PC-9 (cell line): Measurements from ENCODE around the gene BCR. TPM values are rescaled to one million over a fixed set of nuclear protein-coding genes. Genes with fewer than 3 reads are reported as not detected.

ENCODE experiments used
- BruUV-seq: library from RNA; stranded (reverse); fragments of 400-500 nt; replicated peaks from 2 replicates; lab custom pipeline; 2021; lab: Mats Ljungman, UMichigan
- CTCF ChIA-PET: fragments of 300-600 bp; sonication (Branson Sonifier 250); formaldehyde crosslinking; loops from one replicate; lab custom pipeline; 2022; ENCODE audit warnings: antibody characterized with exemption; lab: Charles Lee
- POLR2A ChIA-PET: fragments of 300-600 bp; sonication (Branson Sonifier 250); formaldehyde crosslinking; loops from one replicate; lab custom pipeline; 2022; ENCODE audit warnings: antibody characterized with exemption; ENCODE audit not compliant: unreplicated experiment; lab: Charles Lee
- DNase-seq, 2 experiments: peaks; one replicate each; pipeline versions ENCODE4 v3.0.0 to v3.0.0-alpha.2; 2015 to 2022; ENCODE audit warnings: mixed read lengths in 1 of 2
- H2AFZ ChIP-seq: fragments of 200-600 bp; sonication (generic); 2 replicates; pipeline ENCODE4 v1.8.1; 2017; ENCODE audit warnings: antibody characterized with exemption
- H3F3A ChIP-seq: fragments of 200-600 bp; sonication (generic); 2 replicates; pipeline ENCODE4 v1.8.1; 2017; ENCODE audit warnings: antibody characterized with exemption, mild to moderate bottlenecking, low read depth; ENCODE audit not compliant: insufficient read depth
- H3K27ac ChIP-seq: fragments of 200-600 bp; sonication (generic); 2 replicates; pipeline ENCODE4 v1.6.1; 2016; ENCODE audit warnings: mixed run types
- H3K27me3 ChIP-seq: fragments of 200-600 bp; sonication (generic); 2 replicates; pipeline ENCODE4 v1.6.1; 2016; ENCODE audit warnings: low read depth, mixed run types; ENCODE audit not compliant: insufficient read depth
- H3K36me3 ChIP-seq: fragments of 200-600 bp; sonication (generic); 2 replicates; pipeline ENCODE4 v1.6.1; 2016; ENCODE audit warnings: low read depth, mixed run types
- H3K4me1 ChIP-seq: fragments of 200-600 bp; sonication (generic); replicated peaks from 2 replicates; pipeline ENCODE4 v1.6.1; 2016; ENCODE audit warnings: mixed run types; ENCODE audit not compliant: insufficient read depth
- H3K4me2 ChIP-seq: fragments of 200-600 bp; sonication (generic); 2 replicates; pipeline ENCODE4 v1.6.1; 2017; ENCODE audit warnings: mixed run types
- H3K4me3 ChIP-seq: fragments of 200-600 bp; sonication (generic); 2 replicates; pipeline ENCODE4 v1.6.1; 2016; ENCODE audit warnings: mixed run types
- H3K79me2 ChIP-seq: fragments of 200-600 bp; sonication (generic); 2 replicates; pipeline ENCODE4 v1.6.1; 2017; ENCODE audit warnings: low read depth, mixed run types
- H3K9me2 ChIP-seq: fragments of 200-600 bp; sonication (generic); 2 replicates; pipeline ENCODE4 v1.8.1; 2017; ENCODE audit warnings: mild to moderate bottlenecking; ENCODE audit not compliant: insufficient read depth
- H3K9me3 ChIP-seq: fragments of 200-600 bp; sonication (generic); 2 replicates; pipeline ENCODE4 v1.8.1; 2016; ENCODE audit warnings: low read depth; ENCODE audit not compliant: insufficient read depth
- H4K20me1 ChIP-seq: fragments of 200-600 bp; sonication (generic); 2 replicates; pipeline ENCODE4 v1.8.1; 2017; ENCODE audit not compliant: insufficient read depth
- CTCF ChIP-seq: fragments of 200-600 bp; sonication (generic); conservative IDR thresholded peaks from 2 replicates; pipeline ENCODE4 v1.6.1; 2017; ENCODE audit warnings: mixed run types, antibody characterized with exemption, mild to moderate bottlenecking, moderate library complexity
- EZH2 ChIP-seq: fragments of 200-600 bp; sonication (generic); IDR thresholded peaks from 2 replicates; pipeline ENCODE4 v1.8.0; 2017; ENCODE audit warnings: antibody characterized with exemption, low read depth
- intact Hi-C: fragments of 100-400 bp; cut with micrococcal nuclease; formaldehyde crosslinking; loops from one replicate; pipeline ENCODE4 v1.10.0; 2022; ENCODE audit not compliant: unreplicated experiment
- total RNA-seq: library from RNA; stranded (reverse); gene quantifications from 2 replicates; pipeline ENCODE4 v1.2.3, GENCODE V29; 2021

BCR gene
- total RNA-seq, 1 experiment from 2014 or later, result 47.8 TPM

- intact Hi-C loops, result no loop called here
- H3K4me2 ChIP-seq, result no peak overlapping the region
- POLR2A ChIA-PET, result no interaction called here
- H4K20me1 ChIP-seq, result no peaks in the 10 kb centered on the region; the same call in 1 of the 2 replicates
- H3K4me1 ChIP-seq, result no peaks in the 10 kb centered on the region
- no peaks in the 10 kb centered on the region for H3K79me2 ChIP-seq
- no peaks in the 10 kb centered on the region for H3K9me3 ChIP-seq
- CTCF ChIA-PET, result no interaction called here
- TF ChIP-seq CTCF (no peak), EZH2 (no peak)
- no peak overlapping the region for H3K4me3 ChIP-seq
- BruUV-seq, result no TSS peak
- no peak for DNase-seq
- H2AFZ ChIP-seq, result no peak overlapping the region
- H3F3A ChIP-seq, result no peaks in the 10 kb centered on the region
- H3K36me3 ChIP-seq, result no peaks in the 10 kb centered on the region; the same call in 1 of the 2 replicates
- no peaks in the 10 kb centered on the region for H3K9me2 ChIP-seq
- no peaks in the 10 kb centered on the region for H3K27me3 ChIP-seq
- no peak overlapping the region for H3K27ac ChIP-seq
Observed at GRCh38 chr22:23271597-23271908, 91.2 kb downstream of the BCR start.

DNA sequence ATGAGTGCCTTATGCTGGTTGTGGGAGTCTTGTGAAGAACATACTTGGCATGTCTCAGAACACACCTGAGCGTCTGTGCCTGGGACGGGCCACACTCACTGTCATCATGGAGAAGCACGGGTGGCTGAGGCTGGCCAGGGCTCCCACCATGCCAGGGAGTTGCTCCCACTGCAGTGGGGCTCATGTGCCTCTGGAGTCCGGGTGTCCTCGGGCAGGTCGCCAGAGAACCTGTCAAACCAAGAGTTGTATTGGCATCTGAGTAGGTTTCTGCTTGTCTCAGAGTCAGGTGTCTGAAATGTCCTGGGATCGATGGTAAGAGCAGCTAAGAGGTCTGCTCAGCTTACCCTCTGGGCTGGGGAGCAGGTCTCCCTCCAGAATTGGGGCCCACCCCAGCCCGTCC is 92.1 kb downstream of the BCR start:
- CTCF ChIA-PET, result no interaction called here
- TF ChIP-seq EZH2 (no peak), CTCF (no peak)
- Histone ChIP-seq H3K27me3 (no peaks in the 10 kb centered on the region), H3K9me2 (no peaks in the 10 kb centered on the region), H3K4me1 (no peaks in the 10 kb centered on the region), H3K9me3 (no peaks in the 10 kb centered on the region), H3K4me2 (no peak overlapping the region), H4K20me1 (no peaks in the 10 kb centered on the region; the same call in 1 of the 2 replicates), H3K4me3 (no peak overlapping the region), H2AFZ (no peak overlapping the region), H3K79me2 (no peaks in the 10 kb centered on the region), H3F3A (0 out of 2 replicates have a peak, but pooled peaks cover 3% of the 10 kb centered on the region), H3K27ac (no peak overlapping the region), H3K36me3 (no peaks in the 10 kb centered on the region; the same call in 1 of the 2 replicates)
- no peak for DNase-seq
- intact Hi-C loops, result no loop called here
- POLR2A ChIA-PET, result no interaction called here
- BruUV-seq, result no TSS peak

DNA sequence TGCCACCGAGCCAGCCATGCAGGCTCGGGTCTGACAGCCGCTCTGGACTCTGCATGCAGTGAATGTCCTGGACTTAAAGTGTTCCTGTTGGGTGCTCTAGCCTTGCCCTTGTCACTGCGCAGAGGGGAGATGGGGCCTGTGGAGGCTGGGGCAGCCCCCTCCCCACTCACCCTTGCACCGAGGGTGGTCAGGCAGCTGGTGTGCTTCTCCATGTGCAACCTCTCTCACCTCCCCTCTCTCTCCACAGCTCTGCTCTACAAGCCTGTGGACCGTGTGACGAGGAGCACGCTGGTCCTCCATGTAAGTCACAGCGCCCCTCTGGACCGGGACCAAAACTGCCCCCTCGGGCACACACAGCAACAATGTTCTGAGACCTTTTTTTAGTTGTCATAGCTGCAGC is 92.5 kb downstream of the BCR start:
- H3K4me2 ChIP-seq, result no peak overlapping the region
- H3K79me2 ChIP-seq, result no peaks in the 10 kb centered on the region
- no peak for DNase-seq
- TF ChIP-seq EZH2 (no peak), CTCF (no peak)
- H4K20me1 ChIP-seq, result no peaks in the 10 kb centered on the region; the same call in 1 of the 2 replicates
- 0 out of 2 replicates have a peak, but pooled peaks cover 3% of the 10 kb centered on the region for H3F3A ChIP-seq
- H2AFZ ChIP-seq, result no peak overlapping the region
- no peaks in the 10 kb centered on the region for H3K9me2 ChIP-seq
- intact Hi-C loops, result no loop called here
- no peaks in the 10 kb centered on the region for H3K27me3 ChIP-seq
- H3K27ac ChIP-seq, result no peak overlapping the region
- H3K9me3 ChIP-seq, result no peaks in the 10 kb centered on the region
- H3K4me3 ChIP-seq, result no peak overlapping the region
- no peaks in the 10 kb centered on the region for H3K4me1 ChIP-seq
- H3K36me3 ChIP-seq, result no peaks in the 10 kb centered on the region; the same call in 1 of the 2 replicates
- POLR2A ChIA-PET, result no interaction called here
- no TSS peak for BruUV-seq
- CTCF ChIA-PET, result no interaction called here
